Astrocyte (in vitro differentiated cells and primary cell): ENCODE measurements around the gene IQCE. TPM values are rescaled to one million over a fixed set of nuclear protein-coding genes. Genes with fewer than 3 reads are reported as not detected.

Source experiments
- DNase-seq: peaks from one replicate; pipeline ENCODE4 v3.0.0-alpha.2; 2010; ENCODE audit warnings: low read depth
- FAIRE-seq: peaks from 2 replicates; lab custom pipeline; 2011; peaks lifted over from hg19 to GRCh38; lab: Jason Lieb, UNC
- H2AFZ ChIP-seq: 2 replicates; pipeline ENCODE4 v1.6.0; 2012; ENCODE audit warnings: low read depth, low read length, inconsistent platforms
- H3K27ac ChIP-seq: 2 replicates; pipeline ENCODE4 v1.5.1; 2011; ENCODE audit warnings: low read depth, low read length, inconsistent platforms
- H3K27me3 ChIP-seq: 2 replicates; pipeline ENCODE4 v1.6.0; 2011; ENCODE audit warnings: low read length, inconsistent platforms; ENCODE audit not compliant: insufficient read depth
- H3K36me3 ChIP-seq: 2 replicates; pipeline ENCODE4 v1.5.1; 2011; ENCODE audit warnings: low read length, inconsistent platforms; ENCODE audit not compliant: insufficient read depth
- H3K4me1 ChIP-seq: 2 replicates; pipeline ENCODE4 v1.5.1; 2011; ENCODE audit warnings: low read length, inconsistent platforms; ENCODE audit not compliant: insufficient read depth
- H3K4me2 ChIP-seq: 2 replicates; pipeline ENCODE4 v1.6.0; 2012; ENCODE audit warnings: low read length, inconsistent platforms
- H3K4me3 ChIP-seq: 2 replicates; pipeline ENCODE4 v1.5.1; 2011; ENCODE audit warnings: low read depth, mild to moderate bottlenecking, low read length, inconsistent platforms; ENCODE audit not compliant: insufficient read depth
- H3K79me2 ChIP-seq: 2 replicates; pipeline ENCODE4 v1.6.0; 2012; ENCODE audit warnings: mild to moderate bottlenecking, low read length, inconsistent platforms; ENCODE audit not compliant: insufficient read depth
- H3K9ac ChIP-seq: 2 replicates; pipeline ENCODE4 v1.6.0; 2012; ENCODE audit warnings: mild to moderate bottlenecking, low read length, inconsistent platforms
- H3K9me3 ChIP-seq: 2 replicates; pipeline ENCODE4 v1.5.1; 2012; ENCODE audit warnings: low read depth, mild to moderate bottlenecking, low read length, inconsistent platforms; ENCODE audit not compliant: insufficient read depth
- H4K20me1 ChIP-seq: 2 replicates; pipeline ENCODE4 v1.6.0; 2012; ENCODE audit warnings: low read length, inconsistent platforms; ENCODE audit not compliant: insufficient read depth
- H3K27ac Mint-ChIP-seq: one replicate; pipeline ENCODE4 v1.8.0; 2021; ENCODE audit warnings: mild to moderate bottlenecking, mixed read lengths; ENCODE audit not compliant: unreplicated experiment
- H3K27me3 Mint-ChIP-seq: one replicate; pipeline ENCODE4 v1.8.0; 2021; ENCODE audit warnings: low read depth, mixed read lengths; ENCODE audit not compliant: unreplicated experiment
- H3K36me3 Mint-ChIP-seq: one replicate; pipeline ENCODE4 v1.8.0; 2021; ENCODE audit warnings: low read depth, mixed read lengths; ENCODE audit not compliant: unreplicated experiment
- H3K4me1 Mint-ChIP-seq: one replicate; pipeline ENCODE4 v1.8.0; 2021; ENCODE audit warnings: low read depth, mixed read lengths; ENCODE audit not compliant: unreplicated experiment
- H3K4me3 Mint-ChIP-seq: one replicate; pipeline ENCODE4 v1.8.0; 2021; ENCODE audit warnings: mild to moderate bottlenecking, moderate library complexity, mixed read lengths; ENCODE audit not compliant: unreplicated experiment
- H3K9me3 Mint-ChIP-seq: one replicate; pipeline ENCODE4 v1.8.0; 2021; ENCODE audit warnings: mild to moderate bottlenecking, mixed read lengths; ENCODE audit not compliant: unreplicated experiment
- CTCF ChIP-seq: IDR thresholded peaks from 2 replicates; pipeline ENCODE4 v1.5.1; 2011; ENCODE audit warnings: low read depth, mild to moderate bottlenecking, inconsistent platforms, low read length, moderate library complexity; ENCODE audit not compliant: insufficient read depth
- EZH2 ChIP-seq: IDR thresholded peaks from 2 replicates; pipeline ENCODE4 v1.6.1; 2012; ENCODE audit warnings: mild to moderate bottlenecking, low read length, inconsistent platforms; ENCODE audit not compliant: insufficient read depth
- total RNA-seq: library from RNA; stranded (reverse); gene quantifications from 2 replicates; pipeline ENCODE4 v1.2.1, GENCODE V29; 2021

The IQCE gene
- total RNA-seq, 1 donor from 2014 or later = 13.1 TPM

- peaks cover 34% of the 10 kb centered on the region for H3K79me2 ChIP-seq
- Mint-ChIP-seq H3K27me3 (no peaks in the 10 kb centered on the region), H3K4me3 (no peak overlapping the region), H3K27ac (peak overlapping the region; percentile 41), H3K36me3 (peaks cover 3% of the 10 kb centered on the region), H3K4me1 (peaks cover 18% of the 10 kb centered on the region), H3K9me3 (no peaks in the 10 kb centered on the region)
- no peak overlapping the region for H3K9ac ChIP-seq
- no peaks in the 10 kb centered on the region for H3K27me3 ChIP-seq
- TF ChIP-seq CTCF = no peak
- no peak for TF ChIP-seq EZH2
- H3K9me3 ChIP-seq = no peaks in the 10 kb centered on the region
- H3K4me3 ChIP-seq = no peak overlapping the region
- H3K4me2 ChIP-seq = no peak overlapping the region
- DNase-seq = no peak
- no peak overlapping the region for H2AFZ ChIP-seq
- H3K36me3 ChIP-seq = peaks cover 6% of the 10 kb centered on the region
- FAIRE-seq = no peak
- H3K27ac ChIP-seq = no peak overlapping the region
- peaks cover 81% of the 10 kb centered on the region for H4K20me1 ChIP-seq
- peaks cover 19% of the 10 kb centered on the region for H3K4me1 ChIP-seq
Observed at GRCh38 chr7:2649139-2649838, 90.5 kb downstream of the IQCE start.

- Histone ChIP-seq H3K4me1 (peaks cover 12% of the 10 kb centered on the region), H3K9me3 (no peaks in the 10 kb centered on the region), H3K79me2 (peaks cover 27% of the 10 kb centered on the region), H3K4me3 (no peak overlapping the region), H3K4me2 (no peak overlapping the region), H2AFZ (no peak overlapping the region), H4K20me1 (peaks cover 74% of the 10 kb centered on the region), H3K9ac (no peak overlapping the region), H3K27ac (no peak overlapping the region), H3K27me3 (no peaks in the 10 kb centered on the region), H3K36me3 (peaks cover 6% of the 10 kb centered on the region)
- DNase-seq (no peak), FAIRE-seq (no peak)
- Mint-ChIP-seq H3K36me3 (peaks cover 5% of the 10 kb centered on the region), H3K27ac (no peak overlapping the region), H3K9me3 (no peaks in the 10 kb centered on the region), H3K4me3 (no peak overlapping the region), H3K4me1 (peaks cover 15% of the 10 kb centered on the region), H3K27me3 (no peaks in the 10 kb centered on the region)
- no peak for TF ChIP-seq EZH2
- TF ChIP-seq CTCF = no peak
Observed at GRCh38 chr7:2649991-2650390, 91.2 kb downstream of the IQCE start.

- Histone ChIP-seq H4K20me1 (peaks cover 69% of the 10 kb centered on the region), H3K4me3 (no peak overlapping the region), H3K9ac (no peak overlapping the region), H3K4me2 (no peak overlapping the region), H3K4me1 (peaks cover 7% of the 10 kb centered on the region), H3K36me3 (peaks cover 6% of the 10 kb centered on the region), H2AFZ (no peak overlapping the region), H3K27ac (no peak overlapping the region), H3K9me3 (no peaks in the 10 kb centered on the region), H3K79me2 (peaks cover 22% of the 10 kb centered on the region), H3K27me3 (no peaks in the 10 kb centered on the region)
- no peak for TF ChIP-seq EZH2
- no peak for TF ChIP-seq CTCF
- no peak for DNase-seq
- Mint-ChIP-seq H3K9me3 (no peaks in the 10 kb centered on the region), H3K4me1 (peaks cover 11% of the 10 kb centered on the region), H3K27ac (peak overlapping the region; percentile 82), H3K4me3 (no peak overlapping the region), H3K36me3 (peaks cover 5% of the 10 kb centered on the region), H3K27me3 (no peaks in the 10 kb centered on the region)
- FAIRE-seq = no peak
Observed at GRCh38 chr7:2650451-2650850, 91.7 kb downstream of the IQCE start.
